PC-3 (cell line): ENCODE results near the gene KIDINS220.

Experiments
- CTCF ChIP-seq: fragments of 300-600 bp; sonication (generic); conservative IDR thresholded peaks from 2 replicates; pipeline ENCODE4 v1.5.1; 2017; ENCODE audit warnings: antibody characterized with exemption, low read depth, mild to moderate bottlenecking, low read length
- EZH2 ChIP-seq: fragments of 300-600 bp; sonication (generic); IDR thresholded peaks from one replicate; pipeline ENCODE4 v1.6.1; 2017; ENCODE audit warnings: antibody characterized with exemption, mild to moderate bottlenecking, low read length; ENCODE audit not compliant: unreplicated experiment

- TF ChIP-seq CTCF (no peak), EZH2 (no peak)
Measured at GRCh38 chr2:8754106-8754776, 83.2 kb downstream of the KIDINS220 start.
